ENCODE results near the gene NR4A1. TPM values are rescaled to one million over a fixed set of nuclear protein-coding genes. Genes with fewer than 3 reads are reported as not detected.

NR4A1 gene
- total and polyA plus RNA-seq, 2 of the 13 experiments (the other 11 are each of a cell fraction or from before 2014, with no cell fraction given): 5.7 to 15.2 TPM

- TF ChIP-seq ZNF607 (CRISPR knock-in tag; IDR thresholded peaks at IDR 0.05; ENCODE audit: borderline replicate concordance) (peak; percentile 6; the same call in 1 of the 2 replicates), PRDM4 (CRISPR knock-in tag; IDR thresholded peaks at IDR 0.05; ENCODE audit: borderline replicate concordance) (no peak), ZNF713 (CRISPR knock-in tag; IDR thresholded peaks at IDR 0.05) (no peak), ZFAT (CRISPR knock-in tag; conservative IDR thresholded peaks at IDR 0.05) (no peak), ZNF232 (CRISPR knock-in tag; IDR thresholded peaks at IDR 0.05; ENCODE audit: borderline replicate concordance) (peak; percentile 23; the same call in 1 of the 2 replicates), HNRNPH1 (optimal IDR thresholded peaks at IDR 0.05; ENCODE audit: low read depth, low read length) (no peak), ZFP37 (CRISPR knock-in tag; IDR thresholded peaks at IDR 0.05; ENCODE audit: borderline replicate concordance) (peak; percentile 41; the same call in 1 of the 2 replicates), ESRRA (CRISPR knock-in tag; IDR thresholded peaks at IDR 0.05; ENCODE audit: low read depth) (peak; percentile 77), EED (CRISPR knock-in tag; IDR thresholded peaks at IDR 0.05) (no peak; the same call in 1 of the 2 replicates), ZBTB33 (CRISPR knock-in tag; IDR thresholded peaks at IDR 0.05) (no peak), ZNF782 (CRISPR knock-in tag; IDR thresholded peaks at IDR 0.05; ENCODE audit: borderline replicate concordance) (peak; percentile 12; the same call in 1 of the 2 replicates), ZBTB39 (CRISPR knock-in tag; IDR thresholded peaks at IDR 0.05) (no peak), ZBTB7B (CRISPR knock-in tag; IDR thresholded peaks at IDR 0.05) (no peak), CREB1 (IDR thresholded peaks at IDR 0.05) (peak; percentile 77), CREB1 (CRISPR knock-in tag; IDR thresholded peaks at IDR 0.05) (peak; percentile 57; the same call in 1 of the 2 replicates), ZNF562 (CRISPR knock-in tag; IDR thresholded peaks at IDR 0.05; ENCODE audit: borderline replicate concordance) (no peak), ZNF12 (CRISPR knock-in tag; IDR thresholded peaks at IDR 0.05) (no peak), ISX (CRISPR knock-in tag; conservative IDR thresholded peaks at IDR 0.05) (no peak), SOX6 (IDR thresholded peaks at IDR 0.05) (no peak), SOX6 (CRISPR knock-in tag; IDR thresholded peaks at IDR 0.05) (peak; percentile 66), ZFYVE20 (CRISPR knock-in tag; IDR thresholded peaks at IDR 0.05; ENCODE audit: borderline replicate concordance, low read depth) (no peak), THAP7 (CRISPR knock-in tag; IDR thresholded peaks at IDR 0.05) (peak; percentile 85; the same call in 1 of the 2 replicates), ZNF530 (CRISPR knock-in tag; IDR thresholded peaks at IDR 0.05; ENCODE audit: low read depth) (no peak), POLR2AphosphoS2 (IDR thresholded peaks at IDR 0.05; ENCODE audit: low read depth, low read length) (peak; percentile 54; the same call in 1 of the 2 replicates)
Measured at GRCh38 chr12:52050758-52051541, at the start of gene NR4A1 (continued).

Measured in HepG2 (cell line).